LNCaP clone FGC (cell line): Measurements from ENCODE around the gene SERTAD1.
"Not testable (repeated sequence)": the region's sequence is repeated elsewhere in the genome, so short reads cannot be mapped to it uniquely, and the experiment has no call there.

Experiments used
- DNase-seq: peaks from one replicate; pipeline ENCODE4 v3.0.0-alpha.2; 2011; ENCODE audit warnings: low read depth
- H3K4me3 ChIP-seq: 2 replicates; pipeline ENCODE4 v1.5.1; 2011; ENCODE audit warnings: mild to moderate bottlenecking, low read depth, low read length, control low read depth
- TF ChIP-seq, protein P1 (sequence below): IDR thresholded peaks from 2 replicates; pipeline ENCODE4 v1.5.1; 2012; ENCODE audit warnings: mild to moderate bottlenecking; ENCODE audit not compliant: control insufficient read depth, insufficient read depth; ENCODE audit errors: extremely low read depth

The SERTAD1 gene

GRCh38 chr19:40410030-40410389, 15.8 kb downstream of the SERTAD1 start:
- DNase-seq = no peak
- TF ChIP-seq, protein P1, sequence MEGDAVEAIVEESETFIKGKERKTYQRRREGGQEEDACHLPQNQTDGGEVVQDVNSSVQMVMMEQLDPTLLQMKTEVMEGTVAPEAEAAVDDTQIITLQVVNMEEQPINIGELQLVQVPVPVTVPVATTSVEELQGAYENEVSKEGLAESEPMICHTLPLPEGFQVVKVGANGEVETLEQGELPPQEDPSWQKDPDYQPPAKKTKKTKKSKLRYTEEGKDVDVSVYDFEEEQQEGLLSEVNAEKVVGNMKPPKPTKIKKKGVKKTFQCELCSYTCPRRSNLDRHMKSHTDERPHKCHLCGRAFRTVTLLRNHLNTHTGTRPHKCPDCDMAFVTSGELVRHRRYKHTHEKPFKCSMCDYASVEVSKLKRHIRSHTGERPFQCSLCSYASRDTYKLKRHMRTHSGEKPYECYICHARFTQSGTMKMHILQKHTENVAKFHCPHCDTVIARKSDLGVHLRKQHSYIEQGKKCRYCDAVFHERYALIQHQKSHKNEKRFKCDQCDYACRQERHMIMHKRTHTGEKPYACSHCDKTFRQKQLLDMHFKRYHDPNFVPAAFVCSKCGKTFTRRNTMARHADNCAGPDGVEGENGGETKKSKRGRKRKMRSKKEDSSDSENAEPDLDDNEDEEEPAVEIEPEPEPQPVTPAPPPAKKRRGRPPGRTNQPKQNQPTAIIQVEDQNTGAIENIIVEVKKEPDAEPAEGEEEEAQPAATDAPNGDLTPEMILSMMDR = no peak
- no peak overlapping the region for H3K4me3 ChIP-seq

DNA sequence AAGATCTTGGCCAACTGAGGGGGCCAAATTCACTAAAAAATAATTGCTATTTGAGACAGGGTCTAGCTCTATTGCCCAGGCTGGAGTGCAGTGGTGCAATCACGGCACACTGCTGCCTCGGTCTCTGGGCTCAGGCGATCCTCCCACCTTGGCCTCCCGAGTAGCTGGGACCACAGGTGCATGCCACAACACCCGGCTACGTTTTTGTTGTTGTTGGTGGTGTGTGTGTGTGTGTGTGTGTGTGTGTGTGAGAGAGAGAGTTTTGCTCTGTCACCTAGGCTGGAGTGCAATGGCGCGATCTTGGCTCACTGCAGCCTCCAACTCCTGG, 17.2 kb downstream of the SERTAD1 start:
- not testable (repeated sequence) for H3K4me3 ChIP-seq, DNase-seq

DNA sequence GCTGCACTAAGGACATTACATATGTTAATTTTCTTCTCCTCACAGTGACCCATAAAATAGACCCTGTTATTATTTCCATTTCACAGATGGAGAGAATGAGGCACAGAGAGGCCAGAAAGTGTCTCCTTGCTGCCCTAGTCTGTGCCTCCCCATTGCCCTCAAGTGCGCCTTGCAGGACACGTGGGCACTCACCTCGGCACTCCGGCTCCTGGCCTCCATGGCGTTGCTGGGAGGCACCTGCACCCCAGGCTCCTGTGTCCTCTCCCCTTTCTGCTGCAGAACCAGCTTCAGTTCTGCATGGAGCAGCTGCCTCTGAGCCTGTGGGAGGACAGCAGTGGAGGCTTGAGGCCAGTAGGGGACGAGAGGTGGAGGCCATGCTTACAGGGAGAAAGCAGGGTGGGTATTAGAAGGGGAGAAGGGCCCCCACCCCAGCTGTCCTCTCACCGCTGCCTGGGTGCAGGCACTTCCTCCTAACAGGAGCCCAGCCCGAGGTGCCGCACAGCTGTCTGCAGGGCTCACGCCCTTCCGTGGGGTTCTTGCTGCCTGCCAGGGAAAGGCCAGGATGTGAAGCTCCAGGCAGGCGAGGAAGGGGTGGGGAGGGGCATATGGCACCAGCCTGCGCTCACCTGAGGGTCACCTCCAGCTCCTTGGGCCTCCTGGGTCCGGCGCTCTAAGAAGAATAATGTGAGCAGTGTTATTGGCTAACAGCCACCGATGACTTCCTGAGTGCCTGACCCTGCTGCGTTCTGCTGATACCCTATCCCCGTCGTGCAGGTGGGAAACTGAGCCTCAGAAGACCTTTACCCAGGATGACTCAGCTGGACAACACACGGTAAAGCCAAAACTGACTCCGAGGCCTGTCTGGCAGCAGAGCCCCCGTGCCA, 17.8 kb downstream of the SERTAD1 start:
- no peak for DNase-seq
- no peak overlapping the region for H3K4me3 ChIP-seq
- TF ChIP-seq, protein P1 = no peak

GRCh38 chr19:40403262-40403984, 22.4 kb downstream of the SERTAD1 start:
- DNase-seq = peak; percentile 39
- TF ChIP-seq, protein P1 = no peak
- peak overlapping the region; percentile 28; the same call in 1 of the 2 replicates for H3K4me3 ChIP-seq

- no peak overlapping the region for H3K4me3 ChIP-seq
- no peak for DNase-seq
- TF ChIP-seq, protein P1 = no peak
These were observed 25.2 kb downstream of the SERTAD1 start for GRCh38 chr19:40400559-40400958.

- DNase-seq = no peak
- H3K4me3 ChIP-seq = no peak overlapping the region
- TF ChIP-seq, protein P1 = no peak
These were observed 27.2 kb downstream of the SERTAD1 start for GRCh38 chr19:40398417-40399131.

- TF ChIP-seq, protein P1 = no peak
- no peak overlapping the region for H3K4me3 ChIP-seq
- DNase-seq = no peak
These were observed 28.3 kb downstream of the SERTAD1 start for GRCh38 chr19:40397568-40397906.
